SH-SY5Y (cell line): ENCODE measurements around the gene CDK10.

ENCODE experiments used
- GATA2 ChIP-seq: IDR thresholded peaks from 2 replicates; pipeline ENCODE4 v1.6.1; 2011; ENCODE audit warnings: mild to moderate bottlenecking, low read depth, low read length
- GATA3 ChIP-seq: IDR thresholded peaks from 2 replicates; pipeline ENCODE4 v1.6.1; 2011; ENCODE audit warnings: low read depth, mild to moderate bottlenecking, low read length, moderate library complexity

CDK10 gene

GRCh38 chr16:89689142-89689541, 2.7 kb downstream of the CDK10 start:
- TF ChIP-seq GATA2: no peak

GRCh38 chr16:89690392-89690901, 4.0 kb downstream of the CDK10 start:
- TF ChIP-seq GATA2: no peak
- no peak for TF ChIP-seq GATA3

- TF ChIP-seq GATA2 (no peak), GATA3 (no peak)
Measured at GRCh38 chr16:89691231-89691985, 4.9 kb downstream of the CDK10 start.

- TF ChIP-seq GATA2: no peak
- TF ChIP-seq GATA3: no peak
Measured at GRCh38 chr16:89691986-89692569, 5.6 kb downstream of the CDK10 start.

- no peak for TF ChIP-seq GATA2
- no peak for TF ChIP-seq GATA3
Measured at GRCh38 chr16:89693289-89693731, 6.8 kb downstream of the CDK10 start.

GRCh38 chr16:89693931-89694783, 7.7 kb downstream of the CDK10 start:
- TF ChIP-seq GATA3: no peak
- no peak for TF ChIP-seq GATA2

GRCh38 chr16:89695086-89695874, 8.8 kb downstream of the CDK10 start:
- no peak for TF ChIP-seq GATA3
- no peak for TF ChIP-seq GATA2

- TF ChIP-seq GATA3 (no peak), GATA2 (no peak)
Measured at GRCh38 chr16:89695875-89696669, 9.6 kb downstream of the CDK10 start.

GRCh38 chr16:89696670-89697128, 10.2 kb downstream of the CDK10 start:
- TF ChIP-seq GATA2: no peak
- no peak for TF ChIP-seq GATA3

GRCh38 chr16:89697161-89697615, 10.7 kb downstream of the CDK10 start:
- TF ChIP-seq GATA3 (no peak), GATA2 (no peak)

- TF ChIP-seq GATA2 (no peak), GATA3 (no peak)
Measured at GRCh38 chr16:89697616-89698331, 11.3 kb downstream of the CDK10 start.

GRCh38 chr16:89700100-89700648, 13.7 kb downstream of the CDK10 start:
- no peak for TF ChIP-seq GATA3
- no peak for TF ChIP-seq GATA2
